Measurements from ENCODE around the gene AMDHD2.
"Not testable (repeated sequence)": the region's sequence is repeated elsewhere in the genome, so short reads cannot be mapped to it uniquely, and the experiment has no call there.

- not testable (repeated sequence) for TF ChIP-seq POLR2A (IDR thresholded peaks at IDR 0.05); CTCF (IDR thresholded peaks at IDR 0.05 in 4 of 5, conservative IDR thresholded peaks at IDR 0.05 in 1 of 5)
Observed at GRCh38 chr16:2534335-2534734, 14.2 kb downstream of the AMDHD2 start.
